ENCODE data around the gene H6PD. TPM values are rescaled to one million over a fixed set of nuclear protein-coding genes. Genes with fewer than 3 reads are reported as not detected.

Gene H6PD
- total and polyA plus RNA-seq, 9 of the 15 experiments (the other 6 are each of a cell fraction or from before 2014, with no cell fraction given) = 0.04 to 2.5 (median 0.95) TPM

DNA sequence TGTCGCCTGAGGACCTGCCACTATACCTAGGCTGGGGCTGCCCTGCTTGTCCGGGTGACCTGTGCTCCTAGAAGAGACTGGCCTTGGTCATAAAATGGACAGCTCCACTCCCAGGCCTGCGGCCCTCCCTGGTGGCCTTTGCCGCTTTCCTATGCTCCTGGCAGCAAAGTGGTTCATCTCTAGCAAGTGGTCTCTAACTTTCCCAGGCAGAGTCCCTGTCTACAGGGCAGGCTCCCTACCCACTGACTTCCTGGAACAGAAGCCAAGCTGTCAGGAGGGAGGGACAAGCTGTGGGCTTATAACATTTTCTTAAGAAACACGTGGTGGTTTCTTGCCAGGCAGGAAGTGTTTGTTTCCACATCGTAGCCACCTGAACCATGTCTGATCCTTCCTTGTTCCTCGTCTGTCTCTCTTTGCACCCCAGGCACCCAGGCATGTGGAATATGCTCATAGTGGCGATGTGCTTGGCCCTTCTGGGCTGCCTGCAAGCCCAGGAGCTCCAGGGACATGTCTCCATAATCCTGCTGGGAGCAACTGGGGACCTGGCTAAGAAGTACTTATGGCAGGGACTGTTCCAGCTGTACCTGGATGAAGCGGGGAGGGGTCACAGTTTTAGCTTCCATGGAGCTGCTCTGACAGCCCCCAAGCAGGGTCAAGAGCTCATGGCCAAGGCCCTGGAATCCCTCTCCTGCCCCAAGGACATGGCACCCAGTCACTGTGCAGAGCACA is 10.1 kb downstream of the H6PD start (continued):
- no peak for TF ChIP-seq ZC3H11A (IDR thresholded peaks at IDR 0.05; ENCODE audit: low read depth, low read length)

DNA sequence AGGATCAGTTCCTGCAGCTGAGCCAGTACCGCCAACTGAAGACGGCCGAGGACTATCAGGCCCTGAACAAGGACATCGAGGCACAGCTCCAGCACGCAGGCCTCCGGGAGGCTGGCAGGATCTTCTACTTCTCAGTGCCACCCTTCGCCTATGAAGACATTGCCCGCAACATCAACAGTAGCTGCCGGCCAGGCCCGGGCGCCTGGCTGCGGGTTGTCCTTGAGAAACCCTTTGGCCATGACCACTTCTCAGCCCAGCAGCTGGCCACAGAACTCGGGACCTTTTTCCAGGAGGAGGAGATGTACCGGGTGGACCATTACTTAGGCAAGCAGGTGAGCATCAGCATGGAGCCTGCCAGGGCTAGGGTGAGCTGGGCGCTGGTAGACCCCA is 10.7 kb downstream of the H6PD start:
- H3K36me3 ChIP-seq (ENCODE audit: control insufficient read depth, insufficient read depth, low read length) = no peaks in the 10 kb centered on the region
- no peaks in the 10 kb centered on the region for H3K9me3 ChIP-seq (replicated peaks; ENCODE audit: control insufficient read depth, insufficient read depth, low read depth, low read length)
- no peak overlapping the region for H3K4me3 ChIP-seq
- no peaks in the 10 kb centered on the region for H3K9me1 ChIP-seq (ENCODE audit: control insufficient read depth, insufficient read depth, low read length)
- no peak overlapping the region for H3K4me2 ChIP-seq (ENCODE audit: insufficient read depth, low read length)
- H3K27ac ChIP-seq (ENCODE audit: extremely low read depth, low read depth, low read length) = no peak overlapping the region
- intact Hi-C loops (cut with micrococcal nuclease) = no loop called here
- FAIRE-seq (no peak), DNase-seq (ENCODE audit: extremely low read depth in 1 of 4, low spot score in 3 of 4) (no peak), ATAC-seq (no peak)
- peaks cover 10 to 72% of the 10 kb centered on the region in 2 experiments; a peak in 4 of 5 replicates for H3K27me3 ChIP-seq (ENCODE audit: control insufficient read depth in 2 of 2, insufficient read depth in 2 of 2, low read length in 2 of 2)
- peaks cover 28% of the 10 kb centered on the region; the same call in 1 of the 2 replicates for H4K20me1 ChIP-seq (replicated peaks; ENCODE audit: control insufficient read depth, insufficient read depth, low read length)
- CTCF ChIA-PET (ENCODE audit: low intra/inter-chr PET ratio) = no interaction called here
- BruUV-seq (replicated peaks) = no TSS peak
- no peak overlapping the region for H2AFZ ChIP-seq (ENCODE audit: low read depth, low read length)
- in situ Hi-C loops (cut with MboI) = no loop called here
- TF ChIP-seq POLR2G (IDR thresholded peaks at IDR 0.05; ENCODE audit: low read depth, low read length) (0 out of 2 replicates have a peak, but pooled peaks have one; percentile 33), COPS2 (conservative IDR thresholded peaks at IDR 0.05) (no peak), ZNF398 (CRISPR knock-in tag; IDR thresholded peaks at IDR 0.05) (no peak)
- no peaks in the 10 kb centered on the region for H3K79me2 ChIP-seq (ENCODE audit: control insufficient read depth, insufficient read depth, low read length)
- H3K9ac ChIP-seq (ENCODE audit: insufficient read depth in 1 of 2, low read depth in 2 of 2, low read length in 2 of 2) = no peak overlapping the region
- 26% methylated on average over 15 of the region's 15 CpGs for WGBS (ENCODE audit: insufficient coverage, low coverage, missing lambda C conversion rate)
- peaks cover 0 to 15% of the 10 kb centered on the region in 2 experiments; a peak in 2 of 5 replicates for H3K4me1 ChIP-seq (replicated peaks in 1 of 2; ENCODE audit: control insufficient read depth in 2 of 2, insufficient read depth in 2 of 2, low read length in 2 of 2)
- POLR2A ChIA-PET = interaction anchor here (0.5 to 2.5 kb wide), 2 partner anchors 10 to 73 kb away, joined by 3 to 13 read pairs; partner anchors contain the start of gene H6PD
